PFSK-1 (cell line): ENCODE results near the gene FLCN.

Experiments
- FOXP2 ChIP-seq: optimal IDR thresholded peaks from 2 replicates; pipeline ENCODE3; 2011; ENCODE audit warnings: borderline replicate concordance, control low read depth, inconsistent platforms; ENCODE audit not compliant: insufficient read depth; ENCODE audit errors: extremely low read length, extremely low read depth
- POLR2AphosphoS5 ChIP-seq: IDR thresholded peaks from 2 replicates; pipeline ENCODE4 v1.6.1; 2012; ENCODE audit warnings: low read depth, mild to moderate bottlenecking, control low read depth, low read length, moderate library complexity
- REST ChIP-seq, 2 experiments: IDR thresholded peaks; 2 replicates each; pipeline versions ENCODE4 v1.6.1 to v1.8.0; 2011 to 2012; ENCODE audit warnings: low read depth in 2 of 2, low read length in 2 of 2, control low read depth in 1 of 2, inconsistent platforms in 1 of 2, mild to moderate bottlenecking in 1 of 2, moderate library complexity in 1 of 2; ENCODE audit not compliant: insufficient read depth in 1 of 2
- SIN3A ChIP-seq: IDR thresholded peaks from 2 replicates; pipeline ENCODE4 v1.6.1; 2012; ENCODE audit warnings: mild to moderate bottlenecking, low read length, moderate library complexity, borderline replicate concordance; ENCODE audit not compliant: insufficient read depth
- TAF1 ChIP-seq: IDR thresholded peaks from 2 replicates; pipeline ENCODE4 v1.6.1; 2012; ENCODE audit warnings: low read length, control low read depth, borderline replicate concordance; ENCODE audit not compliant: insufficient read depth

FLCN gene

GRCh38 chr17:17180141-17180603 is 56.8 kb downstream of the FLCN start:
- TF ChIP-seq FOXP2 (no peak), TAF1 (no peak), SIN3A (no peak), REST (IDR thresholded peaks at IDR 0.05; ENCODE audit: insufficient read depth in 1 of 2, low read depth in 2 of 2, low read length in 2 of 2) (no peak), POLR2AphosphoS5 (no peak)

GRCh38 chr17:17179371-17179827 is 57.6 kb downstream of the FLCN start:
- no peak for TF ChIP-seq POLR2AphosphoS5
- no peak for TF ChIP-seq REST (IDR thresholded peaks at IDR 0.05; ENCODE audit: insufficient read depth in 1 of 2, low read depth in 2 of 2, low read length in 2 of 2)
- TF ChIP-seq SIN3A: no peak
- TF ChIP-seq FOXP2: no peak
- no peak for TF ChIP-seq TAF1

- TF ChIP-seq REST (IDR thresholded peaks at IDR 0.05; ENCODE audit: insufficient read depth in 1 of 2, low read depth in 2 of 2, low read length in 2 of 2) (no peak), SIN3A (no peak), FOXP2 (no peak), TAF1 (no peak), POLR2AphosphoS5 (no peak)
Observed at GRCh38 chr17:17177176-17177575, 59.8 kb downstream of the FLCN start.

GRCh38 chr17:17176341-17176740 is 60.6 kb downstream of the FLCN start:
- TF ChIP-seq TAF1 (no peak), SIN3A (no peak), FOXP2 (no peak), REST (IDR thresholded peaks at IDR 0.05; ENCODE audit: insufficient read depth in 1 of 2, low read depth in 2 of 2, low read length in 2 of 2) (no peak), POLR2AphosphoS5 (no peak)

DNA sequence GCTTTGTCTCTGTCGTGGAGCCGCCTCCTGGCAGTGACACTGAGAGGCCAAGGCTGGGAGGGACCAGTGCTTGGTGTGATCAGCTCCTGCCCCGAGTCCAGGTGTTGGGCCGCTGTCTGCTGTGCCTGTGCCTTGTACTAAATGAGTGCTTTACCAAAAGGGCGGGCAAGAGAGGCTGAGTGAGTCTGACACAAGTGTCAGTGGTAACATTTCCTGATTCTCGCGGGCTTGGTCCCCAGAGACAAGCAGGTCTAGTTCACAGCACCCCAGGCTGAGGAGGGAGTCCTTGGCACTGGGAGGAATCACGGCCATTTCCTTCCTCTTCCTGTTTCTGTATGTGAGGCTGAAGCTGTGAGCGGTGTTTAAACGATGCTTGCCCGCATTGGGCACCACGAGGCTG is 61.1 kb downstream of the FLCN start:
- TF ChIP-seq TAF1: no peak
- TF ChIP-seq POLR2AphosphoS5: no peak
- TF ChIP-seq REST (IDR thresholded peaks at IDR 0.05; ENCODE audit: insufficient read depth in 1 of 2, low read depth in 2 of 2, low read length in 2 of 2): no peak
- no peak for TF ChIP-seq FOXP2
- TF ChIP-seq SIN3A: no peak
